CD14-positive monocyte (primary cell): ENCODE data around the gene ACKR3. TPM values are rescaled to one million over a fixed set of nuclear protein-coding genes. Genes with fewer than 3 reads are reported as not detected.

Experiments used
- DNase-seq, 3 donors: peaks; one replicate each; pipeline ENCODE4 v3.0.0-alpha.2; 2011 to 2022
- H2AFZ ChIP-seq: 2 replicates; pipeline ENCODE4 v1.6.0; 2012; ENCODE audit warnings: mild to moderate bottlenecking, low read depth, low read length, inconsistent platforms; ENCODE audit not compliant: insufficient read depth, poor library complexity, severe bottlenecking
- H3K27ac ChIP-seq, 2 donors: 1 replicate in 1 of 2; 2 replicates in 1 of 2; pipeline ENCODE4 v1.5.1; 2012 to 2013; ENCODE audit warnings: low read length in 2 of 2, control low read depth in 1 of 2, inconsistent platforms in 1 of 2, low read depth in 1 of 2, mild to moderate bottlenecking in 1 of 2
- H3K27me3 ChIP-seq, 2 donors: one replicate each; pipeline versions ENCODE4 v1.6.0 to v1.6.1; 2011 to 2013; ENCODE audit warnings: low read length in 2 of 2; ENCODE audit not compliant: control insufficient read depth in 2 of 2, insufficient read depth in 2 of 2
- H3K36me3 ChIP-seq, 2 donors: replicated peaks in 1 of 2; 1 replicate in 1 of 2; 2 replicates in 1 of 2; pipeline versions ENCODE4 v1.5.1 to v1.6.1; 2012 to 2013; ENCODE audit warnings: low read length in 2 of 2, control low read depth in 1 of 2, inconsistent platforms in 1 of 2, mild to moderate bottlenecking in 1 of 2; ENCODE audit not compliant: insufficient read depth in 2 of 2, control insufficient read depth in 1 of 2
- H3K4me1 ChIP-seq, 2 donors: 1 replicate in 1 of 2; 2 replicates in 1 of 2; pipeline versions ENCODE4 v1.5.1 to v1.6.1; 2012 to 2013; ENCODE audit warnings: low read length in 2 of 2, control low read depth in 1 of 2, inconsistent platforms in 1 of 2, mild to moderate bottlenecking in 1 of 2, moderate library complexity in 1 of 2; ENCODE audit not compliant: insufficient read depth in 2 of 2, control insufficient read depth in 1 of 2
- H3K4me2 ChIP-seq: replicated peaks from 2 replicates; pipeline ENCODE3; 2012; ENCODE audit warnings: low read length, moderate library complexity, mild to moderate bottlenecking; ENCODE audit not compliant: poor library complexity, severe bottlenecking; ENCODE audit errors: extremely low read depth
- H3K4me3 ChIP-seq, 3 experiments: fragments of 200-600 bp in 1 of 3; sonication (generic) in 1 of 3; replicated peaks in 1 of 3; 1 replicate in 2 of 3; 2 replicates in 1 of 3; pipeline ENCODE4 v1.5.1; 2011 to 2013; ENCODE audit warnings: low read length in 3 of 3, mild to moderate bottlenecking in 3 of 3, control low read depth in 2 of 3, low read depth in 2 of 3, inconsistent platforms in 1 of 3, moderate library complexity in 1 of 3
- H3K79me2 ChIP-seq: 2 replicates; pipeline ENCODE4 v1.6.0; 2012; ENCODE audit warnings: mild to moderate bottlenecking, control low read depth, inconsistent platforms, low read length, moderate library complexity; ENCODE audit not compliant: insufficient read depth
- H3K9ac ChIP-seq: 2 replicates; pipeline ENCODE4 v1.6.0; 2017; ENCODE audit warnings: low read length, mild to moderate bottlenecking; ENCODE audit not compliant: insufficient read depth, poor library complexity, severe bottlenecking
- H3K9me3 ChIP-seq, 2 donors: replicated peaks in 1 of 2; 1 replicate in 1 of 2; 2 replicates in 1 of 2; pipeline versions ENCODE4 v1.5.1 to v1.6.1; 2012 to 2013; ENCODE audit warnings: low read length in 2 of 2, control low read depth in 1 of 2; ENCODE audit not compliant: control insufficient read depth in 1 of 2, insufficient read depth in 1 of 2
- H4K20me1 ChIP-seq: 2 replicates; pipeline ENCODE4 v1.6.0; 2012; ENCODE audit warnings: mild to moderate bottlenecking, low read length, control low read depth, moderate library complexity; ENCODE audit not compliant: insufficient read depth
- H3K27ac Mint-ChIP-seq, 7 donors: one replicate each; pipeline ENCODE4 v1.8.0; 2020; ENCODE audit warnings: mild to moderate bottlenecking in 7 of 7, mixed read lengths in 7 of 7, moderate library complexity in 6 of 7, inconsistent platforms in 2 of 7
- H3K27me3 Mint-ChIP-seq, 3 donors: one replicate each; pipeline ENCODE4 v1.8.0; 2021 to 2022; ENCODE audit warnings: low read depth in 3 of 3, mild to moderate bottlenecking in 3 of 3, mixed read lengths in 3 of 3, moderate library complexity in 3 of 3, inconsistent platforms in 1 of 3
- H3K36me3 Mint-ChIP-seq, 2 donors: one replicate each; pipeline ENCODE4 v1.8.0; 2020; ENCODE audit warnings: mixed read lengths in 2 of 2, inconsistent platforms in 1 of 2, mild to moderate bottlenecking in 1 of 2
- H3K4me1 Mint-ChIP-seq: one replicate; pipeline ENCODE4 v1.8.0; 2020; ENCODE audit warnings: mild to moderate bottlenecking, mixed read lengths
- H3K4me3 Mint-ChIP-seq, 2 donors: one replicate each; pipeline ENCODE4 v1.8.0; 2020; ENCODE audit warnings: mild to moderate bottlenecking in 2 of 2, mixed read lengths in 2 of 2, moderate library complexity in 1 of 2
- H3K9me3 Mint-ChIP-seq, 7 donors: one replicate each; pipeline ENCODE4 v1.8.0; 2020 to 2022; ENCODE audit warnings: mixed read lengths in 7 of 7, mild to moderate bottlenecking in 6 of 7, moderate library complexity in 6 of 7, inconsistent platforms in 2 of 7
- WGBS: methylation state at CpG from one replicate; pipeline ENCODE4 v1.1.5; 2013; ENCODE audit warnings: missing lambda C conversion rate; ENCODE audit not compliant: insufficient coverage; 5-methylcytosine and 5-hydroxymethylcytosine counted together
- intact Hi-C, 2 donors: fragments of 100-400 bp; cut with micrococcal nuclease; formaldehyde crosslinking; loops; one replicate each; pipeline versions ENCODE4 v1.15.0 to v1.15.1; 2023
- polyA plus RNA-seq, 3 donors: library from polyadenylated mRNA; depleted of rRNA in 1 of 3; unstranded in 2 of 3; stranded (reverse) in 1 of 3; fragments of 300-500 nt in 2 of 3; fragments of >200 nt in 1 of 3; fragmentation: Illumina TruSeq in 2 of 3; gene quantifications; 1 replicate in 2 of 3; 2 replicates in 1 of 3; pipeline ENCODE4 v1.2.3, GENCODE V29; 2012 to 2021
- TF ChIP-seq, protein P1 (sequence below): fragments of 200-600 bp; IDR thresholded peaks from one replicate; pipeline ENCODE4 v1.8.0; 2022; ENCODE audit warnings: antibody characterized with exemption, mild to moderate bottlenecking

The ACKR3 gene
- polyA plus RNA-seq, 3 donors: 0.41 to 13.3 (median 0.79) TPM

DNA sequence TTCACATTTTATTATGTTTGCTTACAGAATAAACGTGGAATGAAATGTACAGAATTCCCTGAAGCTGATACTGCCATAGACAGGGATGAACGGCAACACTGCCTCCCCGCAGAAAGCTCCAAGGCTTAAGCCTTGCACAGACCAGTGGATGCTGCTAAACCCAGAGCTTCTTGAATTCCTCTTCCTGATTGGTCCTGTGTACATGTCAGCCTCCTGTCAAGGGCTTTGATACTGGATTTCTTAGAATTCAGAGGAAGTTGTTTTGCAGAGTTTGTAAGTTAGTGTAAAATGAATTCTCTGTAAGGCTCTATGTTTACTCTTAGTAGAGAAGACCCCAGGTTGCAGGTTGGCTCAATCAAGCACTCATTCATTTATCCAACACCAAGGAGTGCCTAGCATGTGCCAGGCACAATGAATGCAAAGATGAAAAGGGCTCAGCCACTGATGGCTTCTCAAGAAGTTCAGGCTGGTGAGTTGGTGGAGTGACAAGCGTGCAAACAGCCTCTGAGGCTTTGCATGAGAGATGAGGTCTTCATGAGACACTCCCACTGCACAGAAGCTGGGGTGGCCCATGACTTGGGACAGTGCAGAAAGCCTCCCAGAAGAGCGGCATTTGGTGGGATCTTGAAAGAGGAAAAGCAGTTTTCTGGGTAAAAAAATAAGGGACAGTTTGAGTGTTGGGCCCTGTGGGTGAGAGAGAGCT is 50.4 kb downstream of the ACKR3 start:
- Mint-ChIP-seq H3K27me3 (peaks cover 12 to 30% (median 13%) of the 10 kb centered on the region in 3 donors), H3K36me3 (no peaks in the 10 kb centered on the region), H3K9me3 (peaks cover 0 to 2% (median 0%) of the 10 kb centered on the region in 7 donors), H3K4me1 (no peaks in the 10 kb centered on the region), H3K27ac (peak overlapping the region in 1 of 7 donors; percentile 78), H3K4me3 (peak overlapping the region in 1 of 2 donors; percentile 16)
- H4K20me1 ChIP-seq: no peaks in the 10 kb centered on the region
- no peak overlapping the region for H2AFZ ChIP-seq
- H3K79me2 ChIP-seq: no peaks in the 10 kb centered on the region
- TF ChIP-seq, protein P1, sequence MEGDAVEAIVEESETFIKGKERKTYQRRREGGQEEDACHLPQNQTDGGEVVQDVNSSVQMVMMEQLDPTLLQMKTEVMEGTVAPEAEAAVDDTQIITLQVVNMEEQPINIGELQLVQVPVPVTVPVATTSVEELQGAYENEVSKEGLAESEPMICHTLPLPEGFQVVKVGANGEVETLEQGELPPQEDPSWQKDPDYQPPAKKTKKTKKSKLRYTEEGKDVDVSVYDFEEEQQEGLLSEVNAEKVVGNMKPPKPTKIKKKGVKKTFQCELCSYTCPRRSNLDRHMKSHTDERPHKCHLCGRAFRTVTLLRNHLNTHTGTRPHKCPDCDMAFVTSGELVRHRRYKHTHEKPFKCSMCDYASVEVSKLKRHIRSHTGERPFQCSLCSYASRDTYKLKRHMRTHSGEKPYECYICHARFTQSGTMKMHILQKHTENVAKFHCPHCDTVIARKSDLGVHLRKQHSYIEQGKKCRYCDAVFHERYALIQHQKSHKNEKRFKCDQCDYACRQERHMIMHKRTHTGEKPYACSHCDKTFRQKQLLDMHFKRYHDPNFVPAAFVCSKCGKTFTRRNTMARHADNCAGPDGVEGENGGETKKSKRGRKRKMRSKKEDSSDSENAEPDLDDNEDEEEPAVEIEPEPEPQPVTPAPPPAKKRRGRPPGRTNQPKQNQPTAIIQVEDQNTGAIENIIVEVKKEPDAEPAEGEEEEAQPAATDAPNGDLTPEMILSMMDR: no peak
- H3K4me2 ChIP-seq: no peak overlapping the region
- H3K4me3 ChIP-seq: no peak overlapping the region
- H3K27me3 ChIP-seq: no peaks in the 10 kb centered on the region
- intact Hi-C loops: no loop called here
- no peak for DNase-seq
- H3K9me3 ChIP-seq: no peaks in the 10 kb centered on the region
- WGBS: 85% methylated on average over 3 of the region's 5 CpGs
- H3K27ac ChIP-seq: no peak overlapping the region
- no peaks in the 10 kb centered on the region for H3K36me3 ChIP-seq
- H3K4me1 ChIP-seq: no peaks in the 10 kb centered on the region
- no peak overlapping the region for H3K9ac ChIP-seq

DNA sequence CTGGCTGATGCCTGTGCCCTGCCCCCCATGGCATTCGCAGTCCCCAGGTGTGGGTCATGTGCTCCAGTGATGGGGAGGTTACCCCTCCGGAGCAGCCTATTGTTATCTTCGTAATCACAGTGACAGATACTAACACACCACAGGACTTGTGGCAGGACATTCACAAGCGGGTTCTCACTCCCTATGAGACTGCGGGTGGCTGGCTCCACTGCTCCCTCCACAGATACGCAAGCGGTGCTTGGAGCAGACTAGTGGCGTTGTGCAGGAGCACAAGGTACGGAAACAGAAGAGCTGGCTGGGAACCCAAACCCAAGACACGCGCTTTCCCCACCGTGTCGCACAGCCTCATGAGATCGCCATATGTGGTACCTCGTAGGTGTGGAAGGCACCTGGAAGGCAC is 52.2 kb downstream of the ACKR3 start:
- no peak overlapping the region for H2AFZ ChIP-seq
- intact Hi-C loops: no loop called here
- H3K9ac ChIP-seq: no peak overlapping the region
- 92% methylated on average over 12 of the region's 15 CpGs for WGBS
- Mint-ChIP-seq H3K36me3 (no peaks in the 10 kb centered on the region), H3K27me3 (peaks cover 12 to 31% (median 13%) of the 10 kb centered on the region in 3 donors), H3K4me3 (no peak overlapping the region), H3K27ac (no peak overlapping the region), H3K4me1 (no peaks in the 10 kb centered on the region), H3K9me3 (peaks cover 0 to 2% (median 0%) of the 10 kb centered on the region in 7 donors)
- no peaks in the 10 kb centered on the region for H3K36me3 ChIP-seq
- TF ChIP-seq, protein P1: no peak
- H3K27me3 ChIP-seq: no peaks in the 10 kb centered on the region
- no peak overlapping the region for H3K4me3 ChIP-seq
- no peaks in the 10 kb centered on the region for H3K4me1 ChIP-seq
- no peak for DNase-seq
- no peaks in the 10 kb centered on the region for H3K79me2 ChIP-seq
- no peaks in the 10 kb centered on the region for H4K20me1 ChIP-seq
- no peak overlapping the region for H3K4me2 ChIP-seq
- H3K9me3 ChIP-seq: no peaks in the 10 kb centered on the region
- no peak overlapping the region for H3K27ac ChIP-seq
